ENCODE data around the gene PRSS36.

The PRSS36 gene

GRCh38 chr16:31113121-31114120, 36.4 kb downstream of the PRSS36 start:
- Histone ChIP-seq H3K4me3 (IDR thresholded peaks at IDR 0.05; ENCODE audit: insufficient read depth, low read depth, low read length) (no peak overlapping the region), H3K4me1 (ENCODE audit: low read depth, poor library complexity, severe bottlenecking) (peaks cover 3% of the 10 kb centered on the region), H3K27ac (no peak overlapping the region; the same call in 1 of the 2 replicates), H3K79me2 (ENCODE audit: insufficient read depth, low read depth) (peaks cover 19% of the 10 kb centered on the region), H3K36me3 (ENCODE audit: insufficient read depth) (no peaks in the 10 kb centered on the region), H4K20me1 (ENCODE audit: insufficient read depth) (no peaks in the 10 kb centered on the region), H3K27me3 (ENCODE audit: insufficient read depth, low read depth) (no peaks in the 10 kb centered on the region), H3K9ac (no peak overlapping the region), H2AFZ (ENCODE audit: low read depth) (no peak overlapping the region), H3K4me2 (no peak overlapping the region)
- no peak for TF ChIP-seq CTCF (conservative IDR thresholded peaks at IDR 0.05; ENCODE audit: low read depth, low read length)

- H3K27ac ChIP-seq: no peak overlapping the region
- no peaks in the 10 kb centered on the region for H3K27me3 ChIP-seq (ENCODE audit: insufficient read depth, low read depth)
- H2AFZ ChIP-seq (ENCODE audit: low read depth): no peak overlapping the region
- H3K4me1 ChIP-seq (ENCODE audit: low read depth, poor library complexity, severe bottlenecking): peaks cover 3% of the 10 kb centered on the region
- no peaks in the 10 kb centered on the region for H4K20me1 ChIP-seq (ENCODE audit: insufficient read depth)
- peaks cover 14% of the 10 kb centered on the region for H3K79me2 ChIP-seq (ENCODE audit: insufficient read depth, low read depth)
- no peak overlapping the region for H3K4me2 ChIP-seq
- H3K9ac ChIP-seq: no peak overlapping the region
- H3K4me3 ChIP-seq (IDR thresholded peaks at IDR 0.05; ENCODE audit: insufficient read depth, low read depth, low read length): no peak overlapping the region
- TF ChIP-seq CTCF (conservative IDR thresholded peaks at IDR 0.05; ENCODE audit: low read depth, low read length): no peak
- H3K36me3 ChIP-seq (ENCODE audit: insufficient read depth): no peaks in the 10 kb centered on the region
These were observed 37.2 kb downstream of the PRSS36 start for GRCh38 chr16:31112711-31113110.

GRCh38 chr16:31111881-31112466, 37.9 kb downstream of the PRSS36 start:
- Histone ChIP-seq H3K4me2 (no peak overlapping the region), H3K4me1 (ENCODE audit: low read depth, poor library complexity, severe bottlenecking) (peaks cover 9% of the 10 kb centered on the region), H3K27me3 (ENCODE audit: insufficient read depth, low read depth) (no peaks in the 10 kb centered on the region), H3K79me2 (ENCODE audit: insufficient read depth, low read depth) (peaks cover 14% of the 10 kb centered on the region), H3K4me3 (IDR thresholded peaks at IDR 0.05; ENCODE audit: insufficient read depth, low read depth, low read length) (no peak overlapping the region), H2AFZ (ENCODE audit: low read depth) (no peak overlapping the region), H3K27ac (no peak overlapping the region), H4K20me1 (ENCODE audit: insufficient read depth) (no peaks in the 10 kb centered on the region), H3K9ac (no peak overlapping the region), H3K36me3 (ENCODE audit: insufficient read depth) (no peaks in the 10 kb centered on the region)
- no peak for TF ChIP-seq CTCF (conservative IDR thresholded peaks at IDR 0.05; ENCODE audit: low read depth, low read length)

GRCh38 chr16:31110106-31111034, 39.5 kb downstream of the PRSS36 start:
- Histone ChIP-seq H3K4me2 (no peak overlapping the region), H3K79me2 (ENCODE audit: insufficient read depth, low read depth) (peaks cover 14% of the 10 kb centered on the region; the same call in 1 of the 2 replicates), H3K4me1 (ENCODE audit: low read depth, poor library complexity, severe bottlenecking) (peaks cover 21% of the 10 kb centered on the region), H3K27ac (no peak overlapping the region), H2AFZ (ENCODE audit: low read depth) (no peak overlapping the region), H3K4me3 (IDR thresholded peaks at IDR 0.05; ENCODE audit: insufficient read depth, low read depth, low read length) (no peak overlapping the region), H3K27me3 (ENCODE audit: insufficient read depth, low read depth) (no peaks in the 10 kb centered on the region), H3K9ac (no peak overlapping the region), H3K36me3 (ENCODE audit: insufficient read depth) (no peaks in the 10 kb centered on the region), H4K20me1 (ENCODE audit: insufficient read depth) (no peaks in the 10 kb centered on the region)
- TF ChIP-seq CTCF (conservative IDR thresholded peaks at IDR 0.05; ENCODE audit: low read depth, low read length): no peak
